Measurements from ENCODE around the gene TMC5. TPM values are rescaled to one million over a fixed set of nuclear protein-coding genes. Genes with fewer than 3 reads are reported as not detected.

TMC5 gene
- total RNA-seq, 4 donors from 2014 or later, result 0.19 TPM; not detected in 3

GRCh38 chr16:19524356-19524615, 106.6 kb downstream of the TMC5 start:
- no peak for ATAC-seq
- DNase-seq, result no peak
- H3K27ac ChIP-seq, result peak overlapping the region in 3 of 4 donors; percentile 61 to 68 (median 65)
- H3K27me3 ChIP-seq, result no peaks in the 10 kb centered on the region
- in situ Hi-C loops (cut with MboI; ENCODE audit: low sequenced_read_pairs in 4 of 4) (loop anchor here in 1 of 4 donors (25.0 kb wide), 1 partner anchor 737 kb away; the partner anchor contains the start of gene RPS15A), intact Hi-C loops (cut with DNase I; ENCODE audit: low total_unique reads) (loop anchor here (2.0 to 5.0 kb wide), 3 partner anchors 19 to 722 kb away; partner anchors contain the start of genes ARL6IP1, IQCK and KNOP1)
- H3K9me3 ChIP-seq, result no peaks in the 10 kb centered on the region
- H3K4me3 ChIP-seq, result peak overlapping the region; percentile 81 to 98 (median 94)
- H3K36me3 ChIP-seq, result peaks cover 2 to 17% of the 10 kb centered on the region in 2 donors
- TF ChIP-seq POLR2A (IDR thresholded peaks at IDR 0.05) (no peak), CTCF (IDR thresholded peaks at IDR 0.05 in 4 of 5, conservative IDR thresholded peaks at IDR 0.05 in 1 of 5) (no peak)
- H3K4me1 ChIP-seq, result peaks cover 28 to 30% of the 10 kb centered on the region in 2 donors

- DNase-seq (no peak), ATAC-seq (no peak)
- in situ Hi-C loops (cut with MboI; ENCODE audit: low sequenced_read_pairs in 4 of 4) (loop anchor here in 1 of 4 donors (25.0 kb wide), 1 partner anchor 737 kb away; the partner anchor contains the start of gene RPS15A), intact Hi-C loops (cut with DNase I; ENCODE audit: low total_unique reads) (loop anchor here (2.0 to 5.0 kb wide), 3 partner anchors 18 to 722 kb away; partner anchors contain the start of genes ARL6IP1, IQCK and KNOP1)
- Histone ChIP-seq H3K9me3 (no peaks in the 10 kb centered on the region), H3K36me3 (peaks cover 2 to 18% of the 10 kb centered on the region in 2 donors), H3K27ac (peak overlapping the region in 2 of 4 donors; percentile 61 to 68), H3K4me1 (peaks cover 27 to 30% of the 10 kb centered on the region in 2 donors), H3K27me3 (no peaks in the 10 kb centered on the region), H3K4me3 (peak overlapping the region; percentile 81 to 98 (median 94))
- TF ChIP-seq CTCF (IDR thresholded peaks at IDR 0.05 in 4 of 5, conservative IDR thresholded peaks at IDR 0.05 in 1 of 5) (no peak), POLR2A (IDR thresholded peaks at IDR 0.05) (no peak)
Measured at GRCh38 chr16:19524616-19525384, 107.1 kb downstream of the TMC5 start.

GRCh38 chr16:19525385-19525723, 107.7 kb downstream of the TMC5 start:
- Histone ChIP-seq H3K27me3 (no peaks in the 10 kb centered on the region), H3K36me3 (peaks cover 2 to 18% of the 10 kb centered on the region in 2 donors), H3K9me3 (no peaks in the 10 kb centered on the region), H3K27ac (no peak overlapping the region), H3K4me3 (peak overlapping the region in 1 of 4 donors; percentile 92), H3K4me1 (peaks cover 21 to 25% of the 10 kb centered on the region in 2 donors)
- no peak for TF ChIP-seq CTCF (IDR thresholded peaks at IDR 0.05 in 4 of 5, conservative IDR thresholded peaks at IDR 0.05 in 1 of 5)
- no peak for TF ChIP-seq POLR2A (IDR thresholded peaks at IDR 0.05)
- ATAC-seq (no peak), DNase-seq (no peak)
- intact Hi-C loops (cut with DNase I; ENCODE audit: low total_unique reads) (loop anchor here (2.0 kb wide), 1 partner anchor 17 kb away; no protein-coding TSS in a partner anchor), in situ Hi-C loops (cut with MboI; ENCODE audit: low sequenced_read_pairs in 4 of 4) (no loop called here)

GRCh38 chr16:19527161-19527560, 109.5 kb downstream of the TMC5 start:
- ATAC-seq (no peak), DNase-seq (no peak)
- in situ Hi-C loops (cut with MboI; ENCODE audit: low sequenced_read_pairs in 4 of 4) (no loop called here), intact Hi-C loops (cut with DNase I; ENCODE audit: low total_unique reads) (no loop called here)
- Histone ChIP-seq H3K9me3 (no peaks in the 10 kb centered on the region), H3K27me3 (no peaks in the 10 kb centered on the region), H3K27ac (no peak overlapping the region), H3K4me1 (peaks cover 13 to 15% of the 10 kb centered on the region in 2 donors), H3K36me3 (peaks cover 2 to 18% of the 10 kb centered on the region in 2 donors), H3K4me3 (no peak overlapping the region)
- no peak for TF ChIP-seq CTCF (IDR thresholded peaks at IDR 0.05 in 4 of 5, conservative IDR thresholded peaks at IDR 0.05 in 1 of 5)
- no peak for TF ChIP-seq POLR2A (IDR thresholded peaks at IDR 0.05)

Data from gastrocnemius medialis (tissue), 4 donors.